Measurements from ENCODE around the gene RNF4.
"Not testable (repeated sequence)": the region's sequence is repeated elsewhere in the genome, so short reads cannot be mapped to it uniquely, and the experiment has no call there.

RNF4 gene

GRCh38 chr4:2536193-2537010 is 67.5 kb downstream of the RNF4 start, which contains the start of gene FAM193A:
Gene FAM193A, plus strand, starts transcription at chr4:2536647. Its CDS starts 269 bp downstream, at chr4:2536916.
- DNase-seq, result peak; percentile 98

GRCh38 chr4:2537011-2537830 is 68.3 kb downstream of the RNF4 start:
- DNase-seq, result peak; percentile 81

GRCh38 chr4:2543580-2544191 is 74.8 kb downstream of the RNF4 start:
- DNase-seq, result not testable (repeated sequence)

GRCh38 chr4:2545321-2546013 is 76.6 kb downstream of the RNF4 start:
- DNase-seq, result no peak

GRCh38 chr4:2546286-2546823 is 77.4 kb downstream of the RNF4 start:
- DNase-seq, result no peak

- DNase-seq, result not testable (repeated sequence)
Observed at GRCh38 chr4:2546961-2547691, 78.2 kb downstream of the RNF4 start.

GRCh38 chr4:2551118-2551517 is 82.2 kb downstream of the RNF4 start:
- DNase-seq, result no peak

- DNase-seq, result no peak
Observed at GRCh38 chr4:2552806-2553205, 83.9 kb downstream of the RNF4 start.

GRCh38 chr4:2558301-2558700 is 89.4 kb downstream of the RNF4 start:
- DNase-seq, result no peak

GRCh38 chr4:2560167-2560566 is 91.3 kb downstream of the RNF4 start:
- peak; percentile 38 for DNase-seq
